HCT116 (cell line): ENCODE data around the gene STK4. TPM values are rescaled to one million over a fixed set of nuclear protein-coding genes. Genes with fewer than 3 reads are reported as not detected.

ENCODE experiments used
- ATAC-seq: fragments of 200-7000 bp; cut with Tn5 transposase; 2 replicates; pipeline ENCODE4 v1.9.1; 2020; ENCODE audit warnings: mild to moderate bottlenecking, moderate library complexity
- BruUV-seq: library from RNA; stranded (reverse); fragments of 400-500 nt; replicated peaks from 2 replicates; lab custom pipeline; 2021; lab: Mats Ljungman, UMichigan
- CTCF ChIA-PET: fragments of 300-600 bp; sonication (Branson Sonifier 250); formaldehyde crosslinking; loops from one replicate; lab custom pipeline; 2021; ENCODE audit warnings: antibody characterized with exemption; lab: Charles Lee
- POLR2A ChIA-PET: fragments of 300-600, 350-600 bp; sonication (Branson Sonifier 250); formaldehyde crosslinking; loops from one replicate; lab custom pipeline; 2021; ENCODE audit warnings: antibody characterized with exemption; lab: Charles Lee
- RAD21 ChIA-PET, 2 experiments: fragments of 300-600 bp; sonication (Branson Sonifier 250); formaldehyde crosslinking; loops; one replicate each; lab custom pipeline; 2023; ENCODE audit warnings: low total read pairs in 2 of 2; ENCODE audit not compliant: uncharacterized antibody in 2 of 2, unreplicated experiment in 2 of 2, low non-redundant PET in 1 of 2; lab: Charles Lee
- DNase-seq: peaks from one replicate; pipeline ENCODE4 v3.0.0-alpha.2; 2010; ENCODE audit warnings: low read depth, low spot score
- H2AFZ ChIP-seq: fragments of 200-600 bp; shearing (Covaris generic), sonication (generic); 2 replicates; pipeline ENCODE4 v1.6.1; 2017; ENCODE audit warnings: low read depth, mixed run types, mixed read lengths, antibody characterized with exemption, low read length; ENCODE audit not compliant: poor library complexity, severe bottlenecking
- H3K27ac ChIP-seq: 2 replicates; pipeline ENCODE4 v1.5.1; 2012; ENCODE audit warnings: low read depth, low read length
- H3K27me3 ChIP-seq: fragments of 200-600 bp; sonication (generic); 2 replicates; pipeline ENCODE4 v1.6.1; 2016; ENCODE audit warnings: mixed run types, low read length, mixed read lengths; ENCODE audit not compliant: insufficient read depth
- H3K36me3 ChIP-seq, 2 experiments: fragments of 200-500 bp in 1 of 2; fragments of 200-600 bp in 1 of 2; sonication (Bioruptor generic) in 1 of 2; sonication (generic) in 1 of 2; 2 replicates each; pipeline versions ENCODE4 v1.5.1 to v1.6.1; 2014 to 2016; ENCODE audit warnings: low read length in 2 of 2, inconsistent platforms in 1 of 2, mixed read lengths in 1 of 2, mixed run types in 1 of 2; ENCODE audit not compliant: insufficient read depth in 2 of 2, control insufficient read depth in 1 of 2
- H3K4me1 ChIP-seq, 2 experiments: fragments of 200-600 bp in 1 of 2; sonication (generic) in 1 of 2; 2 replicates each; pipeline versions ENCODE4 v1.5.1 to v1.6.1; 2012 to 2017; ENCODE audit warnings: low read length in 2 of 2, inconsistent platforms in 1 of 2, mild to moderate bottlenecking in 1 of 2, mixed read lengths in 1 of 2, mixed run types in 1 of 2, moderate library complexity in 1 of 2; ENCODE audit not compliant: insufficient read depth in 2 of 2, control insufficient read depth in 1 of 2
- H3K4me2 ChIP-seq: fragments of 200-600 bp; sonication (generic); 2 replicates; pipeline ENCODE4 v1.6.1; 2017; ENCODE audit warnings: mixed run types, low read length, mixed read lengths
- H3K4me3 ChIP-seq, 2 experiments: fragments of 200-600 bp in 1 of 2; sonication (generic) in 1 of 2; replicated peaks in 1 of 2; 2 replicates each; pipeline ENCODE4 v1.5.1; 2011 to 2016; ENCODE audit warnings: low read length in 2 of 2, control low read depth in 1 of 2, low read depth in 1 of 2, mild to moderate bottlenecking in 1 of 2, mixed read lengths in 1 of 2, mixed run types in 1 of 2
- H3K79me2 ChIP-seq: fragments of 200-600 bp; sonication (generic); 2 replicates; pipeline ENCODE4 v1.6.1; 2017; ENCODE audit warnings: mild to moderate bottlenecking, mixed run types, low read length, moderate library complexity, mixed read lengths; ENCODE audit not compliant: insufficient read depth
- H3K9ac ChIP-seq: fragments of 200-600 bp; sonication (generic); 2 replicates; pipeline ENCODE4 v1.6.1; 2016; ENCODE audit warnings: low read length, mixed read lengths
- H3K9me2 ChIP-seq: fragments of 200-600 bp; sonication (generic), shearing (Covaris generic); 2 replicates; pipeline ENCODE4 v1.6.1; 2017; ENCODE audit warnings: mixed run types, mild to moderate bottlenecking, moderate library complexity; ENCODE audit not compliant: insufficient read depth
- H3K9me3 ChIP-seq, 2 experiments: fragments of 200-500 bp in 1 of 2; fragments of 200-600 bp in 1 of 2; sonication (Bioruptor generic) in 1 of 2; sonication (generic) in 1 of 2; 2 replicates each; pipeline ENCODE4 v1.6.1; 2014 to 2017; ENCODE audit warnings: low read length in 2 of 2, mixed read lengths in 2 of 2, inconsistent platforms in 1 of 2, low read depth in 1 of 2, mild to moderate bottlenecking in 1 of 2, mixed run types in 1 of 2, moderate library complexity in 1 of 2; ENCODE audit not compliant: control insufficient read depth in 1 of 2, insufficient read depth in 1 of 2
- H4K20me1 ChIP-seq: fragments of 200-600 bp; sonication (generic), shearing (Covaris generic); 2 replicates; pipeline ENCODE4 v1.6.1; 2017; ENCODE audit warnings: mixed run types, mild to moderate bottlenecking, moderate library complexity; ENCODE audit not compliant: insufficient read depth
- CEBPB ChIP-seq: IDR thresholded peaks from 2 replicates; pipeline ENCODE4 v1.6.1; 2012; ENCODE audit warnings: low read depth
- EZH2phosphoT487 ChIP-seq: fragments of 200-600 bp; IDR thresholded peaks from 2 replicates; pipeline ENCODE4 v1.6.1; 2018; ENCODE audit warnings: antibody characterized with exemption, borderline replicate concordance
- JUND ChIP-seq: IDR thresholded peaks from 2 replicates; pipeline ENCODE4 v1.6.1; 2012
- POLR2A ChIP-seq: IDR thresholded peaks from 2 replicates; pipeline ENCODE4 v1.7.0; 2011; ENCODE audit warnings: borderline replicate concordance; ENCODE audit not compliant: insufficient read depth, insufficient read length; ENCODE audit errors: extremely low read depth
- YY1 ChIP-seq: IDR thresholded peaks from 2 replicates; pipeline ENCODE4 v1.6.1; 2011; ENCODE audit warnings: low read length, low read depth, moderate library complexity, mild to moderate bottlenecking; ENCODE audit not compliant: insufficient replicate concordance; ENCODE audit errors: extremely low read depth
- ZFX ChIP-seq: fragments of 450-650 bp; IDR thresholded peaks from 2 replicates; pipeline ENCODE4 v1.6.1; 2017
- intact Hi-C: fragments of 100-400 bp; cut with micrococcal nuclease; formaldehyde crosslinking; loops from 2 replicates; pipeline ENCODE4 v1.10.0; 2022
- total RNA-seq: library from RNA; stranded (reverse); gene quantifications from one replicate; pipeline ENCODE4 v1.2.1, GENCODE V29; 2021; ENCODE audit not compliant: unreplicated experiment

Gene STK4
- total RNA-seq, 1 experiment from 2014 or later: 45.4 TPM

GRCh38 chr20:45067558-45067957 lies 101.2 kb downstream of the STK4 start:
- Histone ChIP-seq H3K9ac (no peak overlapping the region), H3K36me3 (no peaks in the 10 kb centered on the region), H3K79me2 (peaks cover 5% of the 10 kb centered on the region), H3K9me2 (no peaks in the 10 kb centered on the region), H3K4me1 (peaks cover 8 to 10% of the 10 kb centered on the region in 2 experiments; a peak in 3 of 4 replicates), H3K27ac (no peak overlapping the region), H3K4me3 (no peak overlapping the region), H3K4me2 (no peak overlapping the region), H2AFZ (no peak overlapping the region), H3K27me3 (no peaks in the 10 kb centered on the region), H3K9me3 (no peaks in the 10 kb centered on the region), H4K20me1 (no peaks in the 10 kb centered on the region)
- ATAC-seq: no peak
- TF ChIP-seq EZH2phosphoT487: no peak
- TF ChIP-seq POLR2A: no peak
- intact Hi-C loops: no loop called here
- no TSS peak for BruUV-seq
- CTCF ChIA-PET: interaction anchor here (1.2 to 1.6 kb wide), 2 partner anchors 23 to 28 kb away, joined by 3 to 4 read pairs; no protein-coding TSS in a partner anchor
- POLR2A ChIA-PET: interaction anchor here (0.6 kb wide), 1 partner anchor 12 kb away, joined by 3 read pairs; no protein-coding TSS in a partner anchor
- RAD21 ChIA-PET: no interaction called here
- no peak for DNase-seq

GRCh38 chr20:45069261-45069660 lies 102.9 kb downstream of the STK4 start:
- POLR2A ChIA-PET: no interaction called here
- no peak overlapping the region for H3K4me2 ChIP-seq
- peaks cover 4% of the 10 kb centered on the region; the same call in 1 of the 2 replicates for H4K20me1 ChIP-seq
- peaks cover 8 to 10% of the 10 kb centered on the region in 2 experiments; a peak in 3 of 4 replicates for H3K4me1 ChIP-seq
- intact Hi-C loops: no loop called here
- peaks cover 5% of the 10 kb centered on the region for H3K79me2 ChIP-seq
- DNase-seq: no peak
- H3K9ac ChIP-seq: no peak overlapping the region
- no peak overlapping the region for H3K4me3 ChIP-seq
- H3K9me2 ChIP-seq: no peaks in the 10 kb centered on the region
- H3K9me3 ChIP-seq: no peaks in the 10 kb centered on the region
- no peak for ATAC-seq
- H3K36me3 ChIP-seq: no peaks in the 10 kb centered on the region
- RAD21 ChIA-PET: no interaction called here
- H3K27ac ChIP-seq: no peak overlapping the region
- BruUV-seq: no TSS peak
- TF ChIP-seq ZFX (no peak), CEBPB (no peak), YY1 (no peak), JUND (no peak)
- no peaks in the 10 kb centered on the region for H3K27me3 ChIP-seq
- H2AFZ ChIP-seq: no peak overlapping the region
- CTCF ChIA-PET: no interaction called here
